T-helper 17 cell (primary cell): Measurements from ENCODE around the gene CRYBA2. TPM values are rescaled to one million over a fixed set of nuclear protein-coding genes. Genes with fewer than 3 reads are reported as not detected.

Experiments used
- ATAC-seq: fragments of 150-1000 bp; cut with Tn5 transposase; 2 replicates; pipeline ENCODE4 v1.10.0; 2021; ENCODE audit warnings: mild to moderate bottlenecking, moderate library complexity
- DNase-seq, 3 donors: peaks; one replicate each; pipeline versions ENCODE4 v3.0.0 to v3.0.0-alpha.2; 2020 to 2021
- H3K9me3 ChIP-seq: one replicate; pipeline ENCODE4 v1.7.0; 2013; ENCODE audit warnings: low read length, mild to moderate bottlenecking; ENCODE audit not compliant: control insufficient read depth, poor library complexity, severe bottlenecking
- H3K27ac Mint-ChIP-seq: one replicate; pipeline ENCODE4 v1.8.0; 2022; ENCODE audit warnings: mild to moderate bottlenecking, moderate library complexity, mixed read lengths
- H3K27me3 Mint-ChIP-seq: one replicate; pipeline ENCODE4 v1.8.0; 2022; ENCODE audit warnings: mixed read lengths
- H3K36me3 Mint-ChIP-seq: one replicate; pipeline ENCODE4 v1.8.0; 2022; ENCODE audit warnings: low read depth, mixed read lengths
- H3K4me1 Mint-ChIP-seq: one replicate; pipeline ENCODE4 v1.8.0; 2022; ENCODE audit warnings: mild to moderate bottlenecking, mixed read lengths
- H3K4me3 Mint-ChIP-seq: one replicate; pipeline ENCODE4 v1.8.0; 2022; ENCODE audit warnings: mild to moderate bottlenecking, moderate library complexity, mixed read lengths
- total RNA-seq, 4 donors: library from RNA in 2 of 4; stranded (reverse) in 2 of 4; gene quantifications; one replicate each; pipeline ENCODE4 v1.2.3 and lab custom pipeline; 2022 to 2026

CRYBA2 gene
- total RNA-seq = not detected
- total RNA-seq (lab: John Stamatoyannopoulos, UW) = 0 reads per million in 2 donors

DNA sequence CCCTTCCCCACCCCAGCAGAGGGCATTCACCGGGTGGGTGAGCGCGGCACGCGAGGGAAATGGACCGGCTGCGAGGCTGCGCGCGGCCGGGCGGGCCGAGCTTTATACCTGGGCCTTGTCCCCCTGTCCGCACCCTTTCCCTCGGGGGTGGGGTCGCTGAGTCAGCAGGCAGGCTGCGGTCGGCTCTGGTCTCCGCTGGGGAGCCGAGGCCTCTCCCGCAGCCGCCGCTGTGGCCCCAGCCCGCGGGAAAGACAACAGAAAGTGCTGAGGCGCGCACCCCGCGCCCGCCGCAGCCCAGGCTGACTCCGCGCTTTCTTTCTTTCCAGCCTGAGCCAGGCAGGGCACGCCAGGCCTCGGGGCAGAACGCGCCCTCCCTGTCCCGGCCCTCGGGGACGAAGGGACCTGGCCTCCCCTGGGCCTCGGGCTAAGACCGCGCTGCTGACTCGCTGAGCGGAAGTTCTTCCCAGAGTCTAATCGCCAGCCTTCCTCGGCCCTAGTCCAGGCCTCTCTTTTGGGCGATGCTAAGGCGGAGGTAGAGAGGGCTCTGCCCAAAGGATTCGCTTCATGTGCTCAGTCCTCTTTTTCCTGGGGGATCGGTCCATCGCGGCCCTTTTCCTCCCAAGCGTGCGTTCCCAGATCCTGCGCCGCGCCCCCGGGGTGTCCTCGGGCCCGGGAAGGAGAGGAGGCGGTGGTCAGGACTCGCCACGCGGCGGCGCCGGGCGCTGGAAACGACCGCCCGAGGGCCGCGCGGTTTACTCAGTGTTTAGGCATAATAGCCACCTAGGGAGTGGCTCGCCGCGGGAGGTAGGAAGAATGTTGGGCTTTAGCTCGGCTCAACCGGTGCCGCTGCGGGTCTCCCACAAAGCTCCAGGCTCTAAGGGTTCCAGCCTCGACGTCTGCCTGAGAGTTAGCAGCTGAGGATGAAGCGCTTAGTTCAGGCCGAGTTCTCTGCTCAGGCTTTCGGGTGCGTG, at the start of gene CRYBA2:
Gene CRYBA2, minus strand, starts transcription at position 78 of the 971 bp plus-strand sequence. CDS start 246 bp downstream, outside the sequence.
- no peaks in the 10 kb centered on the region for H3K9me3 ChIP-seq
- no peak within 1 kb of the TSS for H3K27ac Mint-ChIP-seq
- DNase-seq (no peak), ATAC-seq (peak; percentile 28)
- H3K4me1 Mint-ChIP-seq = peaks cover 14% of the 10 kb centered on the region
- H3K4me3 Mint-ChIP-seq = peak within 1 kb of the TSS; percentile 58
- peaks cover 87% of the 10 kb centered on the region for H3K27me3 Mint-ChIP-seq
- H3K36me3 Mint-ChIP-seq = peaks cover 7% of the 10 kb centered on the region

DNA sequence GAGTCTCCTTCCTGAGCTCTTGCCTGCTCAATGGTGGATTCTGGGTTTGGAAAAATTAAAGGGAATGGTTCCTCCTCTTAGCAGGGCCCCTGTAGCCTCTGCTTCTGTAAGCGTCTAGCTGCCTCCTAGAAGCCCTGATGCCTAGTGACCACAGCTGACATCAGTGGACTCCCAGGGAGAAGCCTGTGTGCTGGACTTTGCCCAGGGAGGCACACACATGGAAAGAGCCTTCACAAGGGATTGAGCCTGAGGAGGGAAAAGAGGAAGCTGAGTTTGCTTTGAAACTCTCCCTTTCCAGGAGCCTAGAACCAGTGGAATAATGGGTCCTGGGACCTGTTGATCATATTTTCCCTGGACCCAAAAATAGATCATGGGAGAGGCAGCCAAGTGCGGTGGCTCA, 49.5 kb upstream of the CRYBA2 start:
- H3K9me3 ChIP-seq = no peaks in the 10 kb centered on the region
- peaks cover 79% of the 10 kb centered on the region for H3K27me3 Mint-ChIP-seq
- no peak for DNase-seq
- peaks cover 7% of the 10 kb centered on the region for H3K4me1 Mint-ChIP-seq
- no peak overlapping the region for H3K4me3 Mint-ChIP-seq
- H3K36me3 Mint-ChIP-seq = peaks cover 2% of the 10 kb centered on the region
- ATAC-seq = no peak
- no peak overlapping the region for H3K27ac Mint-ChIP-seq

GRCh38 chr2:219042157-219042556, 48.9 kb upstream of the CRYBA2 start:
- peaks cover 79% of the 10 kb centered on the region for H3K27me3 Mint-ChIP-seq
- peaks cover 7% of the 10 kb centered on the region for H3K4me1 Mint-ChIP-seq
- H3K27ac Mint-ChIP-seq = no peak overlapping the region
- H3K9me3 ChIP-seq = no peaks in the 10 kb centered on the region
- DNase-seq (no peak), ATAC-seq (no peak)
- H3K36me3 Mint-ChIP-seq = no peaks in the 10 kb centered on the region
- H3K4me3 Mint-ChIP-seq = no peak overlapping the region

DNA sequence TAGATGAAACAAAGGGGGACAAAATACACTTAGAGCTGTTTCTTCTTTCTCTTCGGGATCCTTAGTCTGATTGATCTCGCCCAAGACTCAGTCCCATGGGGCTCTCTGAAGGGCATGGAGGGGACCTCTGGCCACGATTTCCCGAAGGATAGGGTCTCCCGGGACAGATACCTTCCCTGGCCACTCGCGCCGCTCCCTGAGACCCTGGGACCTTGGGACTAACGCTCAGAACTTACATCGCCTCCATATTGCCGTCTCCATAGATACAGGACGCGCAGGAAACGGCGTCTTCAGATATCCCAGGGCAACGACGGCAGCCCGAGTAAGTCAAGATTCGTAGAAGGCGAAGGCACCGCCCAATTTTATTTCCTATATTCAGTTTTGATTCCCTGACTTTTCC, 48.0 kb upstream of the CRYBA2 start, which contains the start of gene CFAP65:
Gene CFAP65, minus strand, starts transcription at position 265 of the 400 bp plus-strand sequence. CDS start 2,468 bp downstream, outside the sequence.
- no peak within 1 kb of the TSS for H3K27ac Mint-ChIP-seq
- no peaks in the 10 kb centered on the region for H3K36me3 Mint-ChIP-seq
- DNase-seq (no peak), ATAC-seq (peak; percentile 39)
- H3K27me3 Mint-ChIP-seq = peaks cover 80% of the 10 kb centered on the region
- H3K9me3 ChIP-seq = no peaks in the 10 kb centered on the region
- H3K4me3 Mint-ChIP-seq = peak within 1 kb of the TSS; percentile 19
- H3K4me1 Mint-ChIP-seq = peaks cover 7% of the 10 kb centered on the region

- Mint-ChIP-seq H3K27ac (no peak overlapping the region), H3K4me1 (peaks cover 7% of the 10 kb centered on the region), H3K4me3 (no peak overlapping the region), H3K27me3 (peaks cover 89% of the 10 kb centered on the region), H3K36me3 (no peaks in the 10 kb centered on the region)
- ATAC-seq = no peak
- DNase-seq = no peak
- H3K9me3 ChIP-seq = no peaks in the 10 kb centered on the region
Measured at GRCh38 chr2:219038600-219038999, 45.4 kb upstream of the CRYBA2 start.

- Mint-ChIP-seq H3K4me3 (no peak overlapping the region), H3K27ac (no peak overlapping the region), H3K36me3 (no peaks in the 10 kb centered on the region), H3K27me3 (peaks cover 89% of the 10 kb centered on the region), H3K4me1 (peaks cover 7% of the 10 kb centered on the region)
- H3K9me3 ChIP-seq = no peaks in the 10 kb centered on the region
- DNase-seq (no peak), ATAC-seq (no peak)
Measured at GRCh38 chr2:219037783-219038499, 44.7 kb upstream of the CRYBA2 start.

GRCh38 chr2:219035942-219036341, 42.7 kb upstream of the CRYBA2 start:
- peaks cover 78% of the 10 kb centered on the region for H3K27me3 Mint-ChIP-seq
- no peak for ATAC-seq
- no peak overlapping the region for H3K27ac Mint-ChIP-seq
- DNase-seq = no peak
- H3K36me3 Mint-ChIP-seq = no peaks in the 10 kb centered on the region
- H3K4me1 Mint-ChIP-seq = peaks cover under 1% of the 10 kb centered on the region
- H3K9me3 ChIP-seq = no peaks in the 10 kb centered on the region
- no peak overlapping the region for H3K4me3 Mint-ChIP-seq

GRCh38 chr2:219034823-219035222, 41.6 kb upstream of the CRYBA2 start:
- no peak overlapping the region for H3K4me3 Mint-ChIP-seq
- DNase-seq = no peak

DNA sequence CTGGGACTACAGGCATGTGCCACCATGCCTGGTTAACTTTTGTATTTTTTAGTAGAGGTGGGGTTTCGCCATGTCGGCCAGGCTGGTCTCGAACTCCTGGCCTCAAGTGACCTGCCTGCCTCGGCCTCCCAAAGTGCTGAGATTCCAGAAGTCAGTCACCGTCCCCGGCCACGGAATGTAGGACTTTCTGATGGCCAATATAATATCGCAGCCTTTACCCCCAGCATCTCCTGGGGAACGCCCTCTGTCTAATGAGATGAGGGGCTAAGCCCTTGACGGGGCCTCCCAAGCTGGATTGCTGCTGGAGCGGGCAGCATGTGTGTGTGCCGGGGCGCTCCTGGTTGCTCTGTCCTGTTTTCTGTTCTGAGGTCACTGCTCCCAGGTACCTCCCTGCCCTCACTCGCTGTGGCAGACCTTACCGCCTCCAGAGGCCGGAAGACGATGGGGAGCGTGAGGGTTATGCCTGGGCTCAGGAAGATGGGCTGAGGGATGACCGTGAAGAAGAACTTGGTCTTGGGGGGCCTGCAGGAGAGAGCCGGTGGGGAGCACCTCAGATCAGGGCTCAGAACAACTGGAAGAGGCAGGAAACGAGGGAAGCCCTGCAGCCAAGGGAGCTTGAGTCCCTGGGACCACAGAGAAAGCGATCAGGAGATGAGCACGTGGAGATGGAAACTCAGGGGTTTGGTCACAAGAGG, 39.0 kb upstream of the CRYBA2 start:
- ATAC-seq (no peak), DNase-seq (no peak)
- peaks cover 55% of the 10 kb centered on the region for H3K27me3 Mint-ChIP-seq
- H3K36me3 Mint-ChIP-seq = no peaks in the 10 kb centered on the region
- no peaks in the 10 kb centered on the region for H3K4me1 Mint-ChIP-seq
- no peak overlapping the region for H3K4me3 Mint-ChIP-seq
- H3K27ac Mint-ChIP-seq = no peak overlapping the region
- H3K9me3 ChIP-seq = no peaks in the 10 kb centered on the region

More at GRCh38 chr2:219034823-219035222, 41.6 kb upstream of the CRYBA2 start:
- no peaks in the 10 kb centered on the region for H3K36me3 Mint-ChIP-seq
- no peak overlapping the region for H3K27ac Mint-ChIP-seq
- H3K27me3 Mint-ChIP-seq = peaks cover 71% of the 10 kb centered on the region
- H3K9me3 ChIP-seq = no peaks in the 10 kb centered on the region
- H3K4me1 Mint-ChIP-seq = no peaks in the 10 kb centered on the region
- no peak for ATAC-seq

DNA sequence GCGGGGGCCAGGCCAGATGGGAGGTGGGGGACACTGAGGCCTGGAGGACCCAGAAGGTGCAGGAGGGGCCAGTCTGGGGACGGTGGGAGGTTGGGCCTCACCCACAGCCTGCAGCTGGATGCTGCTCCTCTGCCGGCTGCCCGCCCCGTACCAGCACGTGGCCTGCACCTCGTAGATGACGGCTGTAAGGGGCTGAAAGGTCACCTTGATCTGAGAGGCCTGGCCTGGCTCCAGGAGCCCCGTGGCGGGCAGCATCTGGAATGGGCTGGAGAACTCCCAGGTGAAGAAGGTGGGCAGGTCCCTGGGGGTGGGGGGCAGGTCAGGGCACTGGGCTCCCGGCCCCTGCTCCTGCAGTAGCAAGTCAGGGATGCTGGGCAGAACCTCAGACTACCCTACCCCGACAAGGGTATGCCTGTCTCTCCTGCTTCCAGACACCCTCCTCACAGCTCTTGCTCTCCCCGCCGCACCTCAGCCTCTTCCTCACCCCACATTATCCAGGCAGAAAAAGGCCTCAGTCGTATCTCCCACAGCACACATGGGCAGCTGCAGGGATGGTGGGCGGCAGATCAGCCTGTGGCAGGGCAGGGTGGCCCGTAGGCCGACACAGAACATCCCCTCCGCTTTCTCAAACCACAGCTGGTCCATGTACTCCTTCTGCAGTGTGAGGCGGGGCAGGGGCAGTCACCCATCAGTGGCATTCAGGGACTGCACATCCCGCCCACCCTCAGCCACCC, 38.0 kb upstream of the CRYBA2 start:
- H3K27ac Mint-ChIP-seq = no peak overlapping the region
- ATAC-seq = no peak
- no peaks in the 10 kb centered on the region for H3K9me3 ChIP-seq
- no peaks in the 10 kb centered on the region for H3K36me3 Mint-ChIP-seq
- H3K4me1 Mint-ChIP-seq = no peaks in the 10 kb centered on the region
- H3K4me3 Mint-ChIP-seq = no peak overlapping the region
- H3K27me3 Mint-ChIP-seq = peaks cover 48% of the 10 kb centered on the region
- no peak for DNase-seq

- Mint-ChIP-seq H3K4me3 (no peak overlapping the region), H3K27me3 (peaks cover 41% of the 10 kb centered on the region), H3K27ac (no peak overlapping the region), H3K36me3 (no peaks in the 10 kb centered on the region), H3K4me1 (no peaks in the 10 kb centered on the region)
- DNase-seq (no peak), ATAC-seq (no peak)
- H3K9me3 ChIP-seq = no peaks in the 10 kb centered on the region
Measured at GRCh38 chr2:219030177-219030940, 37.1 kb upstream of the CRYBA2 start.

DNA sequence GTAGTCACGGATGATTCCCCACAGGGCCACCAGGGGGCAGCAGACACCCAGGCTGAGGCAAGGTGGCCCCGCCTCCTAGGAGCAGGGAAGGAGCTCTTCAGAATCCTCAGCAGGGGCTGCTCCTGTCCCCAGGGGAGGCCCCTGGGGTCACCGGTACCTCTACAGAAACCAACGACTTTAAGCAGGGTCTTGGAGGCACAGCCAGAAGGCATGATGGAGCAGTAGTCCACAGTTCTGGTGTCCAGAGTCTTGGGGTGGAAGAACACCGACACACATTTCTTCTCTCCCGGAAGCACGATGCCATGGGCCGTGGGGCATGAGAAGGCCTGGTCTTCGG, 36.6 kb upstream of the CRYBA2 start:
- ATAC-seq (peak; percentile 92), DNase-seq (peak; percentile 62 to 76 (median 63))
- no peaks in the 10 kb centered on the region for H3K9me3 ChIP-seq
- H3K4me3 Mint-ChIP-seq = no peak overlapping the region
- peaks cover 41% of the 10 kb centered on the region for H3K27me3 Mint-ChIP-seq
- no peak overlapping the region for H3K27ac Mint-ChIP-seq
- H3K36me3 Mint-ChIP-seq = no peaks in the 10 kb centered on the region
- H3K4me1 Mint-ChIP-seq = no peaks in the 10 kb centered on the region
